Measurements from ENCODE around the gene MYOD1. TPM values are rescaled to one million over a fixed set of nuclear protein-coding genes. Genes with fewer than 3 reads are reported as not detected.

MYOD1 gene
- total RNA-seq (2022; extraction: Qiagen RNA extraction; ENCODE audit: low read depth), result not detected in 5 replicates

GRCh38 chr11:17719028-17719937 lies at the start of gene MYOD1:
Gene MYOD1, plus strand, starts transcription at chr11:17719571. Its CDS starts 212 bp downstream, at chr11:17719783.

DNA sequence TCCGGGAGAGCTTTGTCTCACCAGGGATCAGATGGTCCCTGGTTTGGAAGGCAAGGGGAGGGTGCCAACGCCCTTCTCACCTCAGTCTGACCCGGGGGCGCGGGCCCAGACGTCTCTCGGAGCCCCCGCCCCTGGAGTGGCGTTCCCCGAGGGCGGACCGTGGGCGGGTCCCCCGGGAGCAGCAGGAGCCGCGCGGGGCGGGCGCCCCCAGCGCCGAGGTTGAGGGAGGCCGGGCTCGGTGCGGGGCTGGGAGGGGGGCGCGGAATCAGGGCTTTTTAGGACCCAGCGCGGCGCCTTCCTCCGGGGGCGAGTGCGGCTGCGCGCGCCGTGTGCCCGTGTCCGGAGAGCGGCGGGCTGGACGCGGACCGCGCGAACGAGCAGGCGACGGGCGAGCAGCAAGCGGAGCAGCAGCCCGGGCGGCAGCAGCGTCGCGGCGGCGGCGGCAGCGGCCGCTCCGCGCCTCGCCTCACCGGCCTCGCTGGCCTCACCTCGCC lies 15.1 kb downstream of the MYOD1 start, which contains the start of gene KCNC1:
Gene KCNC1 (plus strand): TSS at position 364 of the 494 bp plus-strand sequence. CDS start 1,222 bp downstream, outside the sequence.

Other genes starting within 250 kb of the MYOD1 start
- gene ABCC8, start 242.7 kb upstream of the MYOD1 start, total RNA-seq (2022; extraction: Qiagen RNA extraction; ENCODE audit: low read depth), result 2.0 to 3.3 TPM (median 2.8 TPM) in 5 replicates
- gene USH1C, start 175.2 kb upstream of the MYOD1 start, total RNA-seq (2022; extraction: Qiagen RNA extraction; ENCODE audit: low read depth), result 0.54 to 1.6 TPM (median 1.1 TPM) in 5 replicates
- not detected in 5 replicates for gene OTOG, start 172.3 kb upstream of the MYOD1 start, total RNA-seq (2022; extraction: Qiagen RNA extraction; ENCODE audit: low read depth)
- 0.03 to 0.19 TPM (median 0.06 TPM) in 5 replicates for gene KCNC1, start 15.2 kb downstream of the MYOD1 start, total RNA-seq (2022; extraction: Qiagen RNA extraction; ENCODE audit: low read depth)